GM21447 (cell line): ENCODE measurements around the gene C22orf39.
A peak's percentile ranks its signal among the peaks of the same experiment; 100 is the strongest.

Experiments
- ATAC-seq: cut with Tn5 transposase; IDR thresholded peaks from one replicate; pipeline ENCODE4 v1.9.1; 2021; ENCODE audit not compliant: unreplicated experiment

C22orf39 gene

GRCh38 chr22:19431649-19432132 lies 15.8 kb downstream of the C22orf39 start, which contains the start of gene HIRA:
Gene HIRA (minus strand): TSS chr22:19431733. CDS start chr22:19431476, 257 bp downstream.
- peak; percentile 42 for ATAC-seq

- ATAC-seq, result no peak
Observed at GRCh38 chr22:19430890-19431541, 16.5 kb downstream of the C22orf39 start.

DNA sequence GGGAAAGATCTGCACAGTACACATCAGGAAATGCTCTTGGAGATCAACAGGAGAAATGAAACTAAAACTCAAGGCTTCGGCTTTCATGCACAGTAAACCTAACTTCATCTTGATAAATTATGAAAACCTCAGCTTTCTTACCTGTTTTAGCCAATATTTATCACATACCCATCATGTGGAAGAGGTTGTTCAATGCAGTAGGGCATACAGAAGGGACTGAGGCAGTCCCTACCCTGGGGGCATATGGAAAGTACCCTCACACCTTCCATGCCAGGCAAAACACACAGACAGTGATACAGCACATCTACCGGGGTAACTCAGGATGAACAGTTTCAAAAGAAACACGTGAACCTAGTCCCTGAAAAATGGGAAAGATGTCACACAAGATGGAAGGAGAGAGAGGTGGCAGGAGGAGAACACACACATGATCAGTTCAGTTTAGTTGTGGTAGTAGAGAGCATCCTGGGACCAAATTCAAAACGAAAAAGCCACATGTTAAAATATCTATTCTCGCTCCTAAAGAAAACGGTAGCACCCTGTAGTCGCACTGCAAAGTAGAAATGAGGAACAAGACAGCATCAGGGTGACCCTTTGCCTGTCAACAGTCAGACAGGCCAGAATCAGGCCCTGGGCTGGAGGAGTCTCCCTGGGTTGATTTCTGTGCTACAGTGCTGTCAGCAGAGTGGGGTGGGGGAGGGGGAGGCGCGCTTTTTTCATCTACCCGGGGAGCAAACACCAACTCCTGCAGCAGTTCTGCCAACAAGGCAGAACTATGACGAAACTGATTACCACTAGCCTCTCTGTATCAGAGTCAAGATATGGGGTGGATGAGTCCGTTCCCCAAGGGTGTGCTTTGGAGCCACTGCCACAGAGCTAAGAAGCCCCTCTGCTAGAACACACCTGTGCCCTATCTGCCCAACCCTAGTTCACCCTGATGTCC lies 17.3 kb downstream of the C22orf39 start:
- ATAC-seq, result no peak

GRCh38 chr22:19424186-19424500 lies 23.4 kb downstream of the C22orf39 start:
- no peak for ATAC-seq

- no peak for ATAC-seq
Observed at GRCh38 chr22:19422440-19423301, 24.8 kb downstream of the C22orf39 start.

- ATAC-seq, result no peak
Observed at GRCh38 chr22:19420321-19420720, 27.2 kb downstream of the C22orf39 start.

GRCh38 chr22:19419464-19420178 lies 27.9 kb downstream of the C22orf39 start:
- ATAC-seq, result no peak

GRCh38 chr22:19419086-19419463 lies 28.4 kb downstream of the C22orf39 start:
- ATAC-seq, result no peak

DNA sequence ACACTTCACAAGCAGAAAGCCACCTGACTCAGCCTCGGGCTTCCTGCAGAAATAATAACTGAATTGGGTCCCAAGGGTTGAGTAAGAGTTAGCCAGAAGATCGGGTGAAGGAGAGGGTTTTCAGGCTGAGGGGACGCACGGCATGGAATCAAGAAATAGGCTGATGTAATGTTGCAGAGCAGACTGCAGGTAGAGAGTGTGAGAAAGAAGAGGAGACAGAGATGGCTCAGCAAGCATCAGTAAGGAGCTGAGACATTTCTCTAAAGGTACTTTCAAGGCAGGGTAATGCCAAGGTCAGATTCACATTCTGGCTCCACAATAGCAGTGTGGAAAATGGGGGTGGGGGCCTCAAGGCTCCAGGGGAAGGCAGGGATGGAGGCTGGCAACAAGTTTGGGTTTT lies 34.6 kb downstream of the C22orf39 start:
- no peak for ATAC-seq

DNA sequence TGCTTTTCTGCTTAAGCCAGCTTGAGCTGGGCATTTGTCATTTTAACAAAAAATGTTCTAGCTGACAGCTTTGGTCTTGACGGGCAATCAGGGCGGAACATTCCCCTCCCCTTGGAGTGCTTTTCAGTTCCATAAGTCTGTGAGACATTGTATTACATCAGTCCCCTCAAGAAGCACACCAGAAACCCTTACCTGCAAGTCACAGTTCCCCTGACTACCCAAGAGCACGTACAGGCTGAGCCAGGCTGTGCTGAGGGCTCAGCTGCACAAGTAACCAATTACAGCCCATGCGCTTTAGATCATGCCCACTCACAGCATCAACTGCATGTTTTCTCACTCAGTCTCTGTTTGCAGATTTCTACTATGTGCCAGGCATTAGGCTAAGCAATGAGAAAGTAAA lies 35.0 kb downstream of the C22orf39 start:
- no peak for ATAC-seq

GRCh38 chr22:19411690-19412045 lies 35.8 kb downstream of the C22orf39 start:
- no peak for ATAC-seq

DNA sequence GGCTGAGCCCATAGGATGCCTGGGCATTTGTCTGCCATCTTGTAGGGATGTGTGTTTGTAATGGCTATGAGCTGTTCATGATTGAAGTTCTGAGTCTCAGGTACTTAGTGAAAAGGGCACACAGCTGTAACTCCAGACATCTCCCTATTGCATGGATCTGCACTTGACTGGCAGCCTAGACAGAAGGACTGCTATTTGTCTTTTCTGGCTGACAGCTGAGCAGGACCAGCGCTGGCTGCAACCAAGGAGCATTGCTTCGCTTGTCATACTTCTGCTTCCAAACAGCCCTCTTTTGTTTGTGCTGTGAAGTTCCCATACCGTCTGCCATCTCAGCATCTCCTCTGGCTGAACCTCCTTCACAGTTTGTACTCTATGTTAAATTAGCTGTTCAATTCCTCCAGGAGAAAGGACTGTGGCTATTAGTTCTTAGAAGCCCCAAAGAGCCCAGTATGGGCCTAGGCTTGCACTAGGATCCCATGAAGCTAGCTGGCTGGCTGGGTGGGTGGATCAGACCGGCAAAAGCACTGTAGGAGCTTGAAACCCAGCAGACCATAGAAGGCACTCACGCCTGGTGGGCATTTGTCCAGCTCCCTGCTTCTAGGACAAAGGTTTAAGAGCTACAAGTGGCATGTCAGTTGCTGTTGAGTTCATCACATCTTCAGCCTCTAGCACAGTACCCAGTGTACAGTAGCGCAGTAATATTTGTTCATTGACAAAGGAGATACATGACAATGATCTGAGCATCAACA lies 36.4 kb downstream of the C22orf39 start:
- no peak for ATAC-seq

DNA sequence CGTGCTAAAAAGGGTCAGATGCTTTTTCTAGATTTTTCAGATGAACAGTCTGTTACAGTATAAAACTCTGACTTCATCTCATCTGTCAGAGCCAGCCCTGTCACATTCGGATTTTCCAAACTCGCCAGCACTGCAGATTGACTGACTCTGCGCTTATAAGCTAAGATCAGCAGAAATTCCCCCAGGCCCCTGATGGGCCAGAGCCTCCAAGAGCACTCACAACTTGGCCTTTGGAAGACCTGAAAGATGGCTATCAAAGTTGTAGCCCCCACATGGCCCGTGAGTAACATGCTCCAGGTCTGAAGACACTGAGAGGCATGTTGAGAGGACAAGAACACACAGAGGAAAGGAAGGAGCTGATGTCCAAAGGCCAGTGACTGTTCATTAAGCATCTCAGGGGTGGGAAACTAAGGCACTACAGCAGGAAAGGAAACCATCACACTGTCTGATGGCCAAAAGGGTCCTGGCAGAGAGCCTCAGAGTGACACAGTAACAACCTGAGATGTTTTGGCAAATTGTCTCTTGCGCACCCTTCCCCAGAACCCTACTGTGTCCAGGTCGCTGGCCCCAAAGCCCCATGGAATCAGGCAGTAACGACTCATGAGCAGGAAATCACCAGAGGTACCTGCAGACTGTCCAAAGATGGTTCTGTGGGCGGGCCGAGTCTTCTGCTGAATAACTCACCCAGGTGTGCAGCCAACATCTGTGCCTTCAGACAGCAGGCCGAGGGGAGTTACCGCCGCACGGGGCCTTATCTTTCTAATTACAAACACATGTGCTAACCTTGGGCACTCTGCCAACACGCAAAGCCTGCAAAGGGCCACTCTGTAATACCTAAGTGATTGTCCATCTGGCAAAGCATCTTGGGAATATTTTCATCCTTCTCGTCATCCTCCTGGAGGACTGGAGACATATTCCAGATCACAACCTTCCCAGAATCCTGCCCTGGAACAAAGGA lies 39.6 kb downstream of the C22orf39 start:
- no peak for ATAC-seq

GRCh38 chr22:19406846-19407245 lies 40.7 kb downstream of the C22orf39 start:
- no peak for ATAC-seq

DNA sequence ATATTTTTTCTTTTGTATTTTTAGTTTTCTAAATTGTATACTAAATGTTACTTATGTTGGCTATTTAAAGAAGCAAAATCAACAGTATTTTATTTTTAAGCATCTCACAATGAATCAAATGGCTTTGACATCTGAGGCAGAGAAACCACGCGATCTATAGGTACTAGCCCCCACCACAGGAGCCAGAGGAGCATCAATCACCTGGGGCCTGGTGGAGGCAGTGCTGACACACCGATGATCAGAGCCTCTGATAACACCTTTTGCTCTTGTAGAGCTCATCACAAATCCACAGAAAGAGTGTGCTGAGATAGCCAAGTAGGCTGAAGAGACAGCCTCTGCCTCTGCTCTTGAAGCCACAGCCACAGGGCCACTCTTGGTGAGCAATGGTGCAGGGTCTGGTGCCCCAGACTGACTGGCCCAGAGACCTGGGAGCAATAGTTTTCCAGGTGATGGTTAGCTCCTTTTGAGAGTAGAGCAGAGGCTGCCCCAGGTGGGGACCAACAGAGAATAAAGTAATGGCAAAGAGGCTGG lies 41.2 kb downstream of the C22orf39 start:
- ATAC-seq, result no peak

- ATAC-seq, result no peak
Observed at GRCh38 chr22:19405652-19406051, 41.9 kb downstream of the C22orf39 start.

DNA sequence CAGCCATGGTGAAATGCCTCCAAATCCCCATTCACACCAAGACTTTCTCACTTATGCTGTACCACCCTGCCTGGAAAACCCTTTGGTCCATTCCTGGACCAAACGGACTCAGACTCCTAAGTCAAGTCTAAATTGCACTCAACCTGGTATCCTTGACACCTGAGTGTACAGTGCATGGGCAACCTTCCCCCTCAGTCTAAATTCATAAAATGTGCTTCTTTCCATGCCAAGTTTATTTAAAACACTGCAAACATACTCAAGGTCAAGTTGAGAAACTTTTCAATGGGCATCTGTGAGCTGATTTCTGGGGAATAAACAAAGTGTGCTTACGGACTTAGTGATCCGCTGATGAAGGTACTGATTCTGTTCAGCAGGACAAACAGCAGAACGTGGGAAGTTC lies 42.4 kb downstream of the C22orf39 start:
- ATAC-seq, result no peak

- no peak for ATAC-seq
Observed at GRCh38 chr22:19404676-19405075, 42.8 kb downstream of the C22orf39 start.
